DLD1 (cell line): Measurements from ENCODE around the gene CTTN.

Experiments used
- in situ Hi-C: cut with HindIII; loops from 2 replicates; pipeline ENCODE4 v1.10.0; 2017; ENCODE audit warnings: low sequenced_read_pairs

The CTTN gene

GRCh38 chr11:70424765-70425344 is 26.5 kb downstream of the CTTN start:
- in situ Hi-C loops, result no loop called here

- in situ Hi-C loops, result no loop called here
Observed at GRCh38 chr11:70427436-70427835, 29.1 kb downstream of the CTTN start.

- in situ Hi-C loops, result no loop called here
Observed at GRCh38 chr11:70428701-70429427, 30.5 kb downstream of the CTTN start.

GRCh38 chr11:70429428-70429705 is 31.0 kb downstream of the CTTN start:
- in situ Hi-C loops, result no loop called here

- in situ Hi-C loops, result no loop called here
Observed at GRCh38 chr11:70429724-70430521, 31.6 kb downstream of the CTTN start.

- in situ Hi-C loops, result no loop called here
Observed at GRCh38 chr11:70430671-70431574, 32.6 kb downstream of the CTTN start.

GRCh38 chr11:70431611-70432010 is 33.3 kb downstream of the CTTN start:
- in situ Hi-C loops, result no loop called here

GRCh38 chr11:70432065-70432464 is 33.7 kb downstream of the CTTN start:
- in situ Hi-C loops, result no loop called here

- in situ Hi-C loops, result no loop called here
Observed at GRCh38 chr11:70432580-70432979, 34.3 kb downstream of the CTTN start.

GRCh38 chr11:70433038-70433437 is 34.7 kb downstream of the CTTN start:
- in situ Hi-C loops, result no loop called here

- in situ Hi-C loops, result no loop called here
Observed at GRCh38 chr11:70433526-70433925, 35.2 kb downstream of the CTTN start.

- in situ Hi-C loops, result no loop called here
Observed at GRCh38 chr11:70433966-70434812, 35.9 kb downstream of the CTTN start.

GRCh38 chr11:70434813-70435278 is 36.5 kb downstream of the CTTN start:
- in situ Hi-C loops, result no loop called here

GRCh38 chr11:70435361-70435760 is 37.0 kb downstream of the CTTN start:
- in situ Hi-C loops, result no loop called here

- in situ Hi-C loops, result no loop called here
Observed at GRCh38 chr11:70435765-70436500, 37.6 kb downstream of the CTTN start.

GRCh38 chr11:70436501-70436860 is 38.2 kb downstream of the CTTN start:
- in situ Hi-C loops, result no loop called here

- in situ Hi-C loops, result no loop called here
Observed at GRCh38 chr11:70437111-70437784, 38.9 kb downstream of the CTTN start.

- in situ Hi-C loops, result no loop called here
Observed at GRCh38 chr11:70440206-70440605, 41.9 kb downstream of the CTTN start.

GRCh38 chr11:70443773-70444030 is 45.4 kb downstream of the CTTN start:
- in situ Hi-C loops, result no loop called here
